ENCODE data around the gene NFIA. TPM values are rescaled to one million over a fixed set of nuclear protein-coding genes. Genes with fewer than 3 reads are reported as not detected.

NFIA gene
- total and polyA plus RNA-seq, 4 experiments from 2014 or later = 5.1 to 7.3 (median 6.7) TPM

- intact Hi-C loops (cut with micrococcal nuclease) = no loop called here
- ChIA-PET POLR2A (ENCODE audit: partially characterized antibody) (no interaction called here), CTCF (ENCODE audit: partially characterized antibody) (no interaction called here)
- no peaks in the 10 kb centered on the region for H3K27me3 ChIP-seq (ENCODE audit: insufficient read depth, low read length)
- Mint-ChIP-seq H3K4me1 (peaks cover 0 to 3% (median 0%) of the 10 kb centered on the region in 4 donors), H3K4me3 (no peak overlapping the region), H3K27ac (no peak overlapping the region), H3K36me3 (peaks cover 0 to 4% of the 10 kb centered on the region in 2 donors), H3K9me3 (peaks cover 0 to 2% (median 0%) of the 10 kb centered on the region in 8 donors), H3K27me3 (no peaks in the 10 kb centered on the region)
- H3K4me1 ChIP-seq (ENCODE audit: insufficient read depth, low read length) = no peaks in the 10 kb centered on the region
- DNase-seq = no peak
- no peaks in the 10 kb centered on the region for H3K36me3 ChIP-seq (ENCODE audit: insufficient read depth, low read length)
- H3K27ac ChIP-seq (ENCODE audit: low read depth, low read length) = no peak overlapping the region
- H3K9me3 ChIP-seq (ENCODE audit: control insufficient read depth in 1 of 2, low read length in 2 of 2) = no peaks in the 10 kb centered on the region
- H3K4me3 ChIP-seq (ENCODE audit: low read length in 2 of 2) = no peak overlapping the region
Observed at GRCh38 chr1:61330571-61330970, 248.2 kb downstream of the NFIA start.

GRCh38 chr1:61332196-61332753 lies 249.9 kb downstream of the NFIA start:
- intact Hi-C loops (cut with micrococcal nuclease) = no loop called here
- no peak for DNase-seq
- Histone ChIP-seq H3K4me3 (ENCODE audit: low read length in 2 of 2) (no peak overlapping the region), H3K9me3 (ENCODE audit: control insufficient read depth in 1 of 2, low read length in 2 of 2) (no peaks in the 10 kb centered on the region), H3K4me1 (ENCODE audit: insufficient read depth, low read length) (no peaks in the 10 kb centered on the region), H3K27ac (ENCODE audit: low read depth, low read length) (no peak overlapping the region), H3K36me3 (ENCODE audit: insufficient read depth, low read length) (no peaks in the 10 kb centered on the region), H3K27me3 (ENCODE audit: insufficient read depth, low read length) (no peaks in the 10 kb centered on the region)
- POLR2A ChIA-PET (ENCODE audit: partially characterized antibody) = no interaction called here
- peaks cover 0 to 4% of the 10 kb centered on the region in 2 donors for H3K36me3 Mint-ChIP-seq
- peak overlapping the region in 1 of 7 donors; percentile 9 for H3K27ac Mint-ChIP-seq
- no peak overlapping the region for H3K4me3 Mint-ChIP-seq
- no peaks in the 10 kb centered on the region for H3K27me3 Mint-ChIP-seq
- peaks cover 0 to 3% (median 0%) of the 10 kb centered on the region in 4 donors for H3K4me1 Mint-ChIP-seq
- CTCF ChIA-PET (ENCODE audit: partially characterized antibody) = no interaction called here
- peaks cover 0 to 2% (median 0%) of the 10 kb centered on the region in 8 donors for H3K9me3 Mint-ChIP-seq

DNA sequence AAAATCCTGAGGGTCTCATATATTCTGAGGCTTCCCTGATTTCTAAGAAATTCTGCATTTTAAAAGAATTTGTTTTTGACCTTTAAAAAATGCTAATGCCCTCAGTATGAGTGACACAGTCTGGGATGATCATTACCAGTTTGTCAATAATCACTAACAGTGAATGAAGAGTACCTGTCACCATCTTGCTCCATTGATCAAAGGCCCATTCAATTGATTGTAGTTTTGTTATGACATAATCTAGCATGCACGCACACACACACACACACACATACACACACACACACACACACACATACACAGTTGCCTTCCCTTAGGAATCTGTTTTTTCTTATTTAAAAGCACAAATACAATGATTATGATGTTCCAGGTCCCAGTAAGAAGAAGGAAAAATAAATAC lies 250.4 kb downstream of the NFIA start:
- H3K27me3 Mint-ChIP-seq = no peaks in the 10 kb centered on the region
- no peak overlapping the region for H3K4me3 Mint-ChIP-seq
- ChIA-PET CTCF (ENCODE audit: partially characterized antibody) (no interaction called here), POLR2A (ENCODE audit: partially characterized antibody) (no interaction called here)
- Histone ChIP-seq H3K27ac (ENCODE audit: low read depth, low read length) (no peak overlapping the region), H3K4me1 (ENCODE audit: insufficient read depth, low read length) (no peaks in the 10 kb centered on the region), H3K36me3 (ENCODE audit: insufficient read depth, low read length) (no peaks in the 10 kb centered on the region), H3K4me3 (ENCODE audit: low read length in 2 of 2) (no peak overlapping the region), H3K9me3 (ENCODE audit: control insufficient read depth in 1 of 2, low read length in 2 of 2) (no peaks in the 10 kb centered on the region), H3K27me3 (ENCODE audit: insufficient read depth, low read length) (no peaks in the 10 kb centered on the region)
- peaks cover 0 to 3% (median 0%) of the 10 kb centered on the region in 4 donors for H3K4me1 Mint-ChIP-seq
- DNase-seq = no peak
- H3K27ac Mint-ChIP-seq = no peak overlapping the region
- H3K36me3 Mint-ChIP-seq = peaks cover 0 to 4% of the 10 kb centered on the region in 2 donors
- intact Hi-C loops (cut with micrococcal nuclease) = no loop called here
- H3K9me3 Mint-ChIP-seq = peaks cover 0 to 2% (median 0%) of the 10 kb centered on the region in 8 donors

- Histone ChIP-seq H3K36me3 (ENCODE audit: insufficient read depth, low read length) (no peaks in the 10 kb centered on the region), H3K27me3 (ENCODE audit: insufficient read depth, low read length) (no peaks in the 10 kb centered on the region), H3K4me3 (ENCODE audit: low read length in 2 of 2) (no peak overlapping the region), H3K27ac (ENCODE audit: low read depth, low read length) (no peak overlapping the region), H3K9me3 (ENCODE audit: control insufficient read depth in 1 of 2, low read length in 2 of 2) (no peaks in the 10 kb centered on the region), H3K4me1 (ENCODE audit: insufficient read depth, low read length) (no peaks in the 10 kb centered on the region)
- peaks cover 0 to 3% (median 0%) of the 10 kb centered on the region in 4 donors for H3K4me1 Mint-ChIP-seq
- intact Hi-C loops (cut with micrococcal nuclease) = no loop called here
- no peak overlapping the region for H3K27ac Mint-ChIP-seq
- peaks cover 0 to 4% of the 10 kb centered on the region in 2 donors for H3K36me3 Mint-ChIP-seq
- ChIA-PET POLR2A (ENCODE audit: partially characterized antibody) (no interaction called here), CTCF (ENCODE audit: partially characterized antibody) (no interaction called here)
- no peak for DNase-seq
- no peaks in the 10 kb centered on the region for H3K27me3 Mint-ChIP-seq
- no peaks in the 10 kb centered on the region for H3K9me3 Mint-ChIP-seq
- no peak overlapping the region for H3K4me3 Mint-ChIP-seq
Observed at GRCh38 chr1:61334718-61335589, 252.6 kb downstream of the NFIA start.

DNA sequence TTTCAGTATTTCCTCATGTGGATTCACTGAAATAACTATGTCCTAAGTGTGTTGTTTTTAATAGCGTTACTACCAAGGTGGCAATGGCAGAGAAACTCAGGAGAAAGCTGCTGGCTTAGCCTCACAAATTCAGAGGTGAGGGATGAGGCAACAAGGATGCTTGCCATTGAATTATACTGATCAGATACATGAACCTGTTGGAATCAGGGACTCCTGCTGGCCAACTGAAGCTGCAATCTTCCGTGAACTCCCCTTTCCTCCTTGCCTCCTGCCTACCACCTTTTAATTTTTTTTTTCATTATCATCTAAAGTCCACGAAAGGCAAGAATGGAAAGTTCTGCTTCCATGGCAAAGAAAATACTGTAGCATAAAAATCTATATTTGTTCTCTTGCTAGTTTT lies 254.7 kb downstream of the NFIA start:
- intact Hi-C loops (cut with micrococcal nuclease) = no loop called here
- Mint-ChIP-seq H3K27me3 (no peaks in the 10 kb centered on the region), H3K36me3 (peaks cover 0 to 8% of the 10 kb centered on the region in 2 donors), H3K9me3 (no peaks in the 10 kb centered on the region), H3K27ac (no peak overlapping the region), H3K4me3 (no peak overlapping the region), H3K4me1 (peaks cover 0 to 3% (median 0%) of the 10 kb centered on the region in 4 donors)
- Histone ChIP-seq H3K4me3 (ENCODE audit: low read length in 2 of 2) (no peak overlapping the region), H3K36me3 (ENCODE audit: insufficient read depth, low read length) (no peaks in the 10 kb centered on the region), H3K27ac (ENCODE audit: low read depth, low read length) (no peak overlapping the region), H3K9me3 (ENCODE audit: control insufficient read depth in 1 of 2, low read length in 2 of 2) (no peaks in the 10 kb centered on the region), H3K27me3 (ENCODE audit: insufficient read depth, low read length) (no peaks in the 10 kb centered on the region), H3K4me1 (ENCODE audit: insufficient read depth, low read length) (no peaks in the 10 kb centered on the region)
- POLR2A ChIA-PET (ENCODE audit: partially characterized antibody) = no interaction called here
- CTCF ChIA-PET (ENCODE audit: partially characterized antibody) = no interaction called here
- DNase-seq = no peak

DNA sequence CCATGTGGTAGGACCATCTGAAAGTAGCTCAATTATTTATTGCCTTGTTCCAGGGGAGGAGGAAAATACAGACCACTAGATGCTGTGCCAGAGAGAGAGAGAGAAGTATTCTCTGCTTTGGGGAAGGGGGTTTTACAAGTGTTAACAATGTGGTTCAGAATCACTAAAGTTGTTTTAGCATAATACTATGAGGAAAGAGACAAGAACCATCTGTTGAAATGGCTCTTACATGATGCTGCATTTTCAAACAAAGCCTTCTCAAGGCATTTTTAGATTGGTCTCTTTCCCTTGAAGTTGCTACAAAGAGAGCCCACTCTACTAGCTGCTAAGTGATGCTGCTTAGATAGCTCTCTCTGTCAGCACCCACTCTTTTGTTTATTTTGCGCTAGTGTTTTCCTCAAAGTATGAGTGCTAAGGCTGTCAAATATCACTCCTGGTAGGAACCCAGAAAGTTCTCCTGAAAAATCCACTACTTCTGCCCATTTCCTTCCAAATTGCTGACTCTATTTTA lies 255.1 kb downstream of the NFIA start:
- intact Hi-C loops (cut with micrococcal nuclease) = no loop called here
- no peak overlapping the region for H3K27ac Mint-ChIP-seq
- H3K4me3 Mint-ChIP-seq = no peak overlapping the region
- peaks cover 0 to 8% of the 10 kb centered on the region in 2 donors for H3K36me3 Mint-ChIP-seq
- Histone ChIP-seq H3K27ac (ENCODE audit: low read depth, low read length) (no peak overlapping the region), H3K27me3 (ENCODE audit: insufficient read depth, low read length) (no peaks in the 10 kb centered on the region), H3K4me3 (ENCODE audit: low read length in 2 of 2) (no peak overlapping the region), H3K4me1 (ENCODE audit: insufficient read depth, low read length) (no peaks in the 10 kb centered on the region), H3K36me3 (ENCODE audit: insufficient read depth, low read length) (no peaks in the 10 kb centered on the region), H3K9me3 (ENCODE audit: control insufficient read depth in 1 of 2, low read length in 2 of 2) (no peaks in the 10 kb centered on the region)
- H3K4me1 Mint-ChIP-seq = no peaks in the 10 kb centered on the region
- no peaks in the 10 kb centered on the region for H3K27me3 Mint-ChIP-seq
- ChIA-PET POLR2A (ENCODE audit: partially characterized antibody) (no interaction called here), CTCF (ENCODE audit: partially characterized antibody) (interaction anchor here (1.0 kb wide), 1 partner anchor 9 kb away, joined by 3 read pairs; no protein-coding TSS in a partner anchor)
- no peak for DNase-seq
- no peaks in the 10 kb centered on the region for H3K9me3 Mint-ChIP-seq

DNA sequence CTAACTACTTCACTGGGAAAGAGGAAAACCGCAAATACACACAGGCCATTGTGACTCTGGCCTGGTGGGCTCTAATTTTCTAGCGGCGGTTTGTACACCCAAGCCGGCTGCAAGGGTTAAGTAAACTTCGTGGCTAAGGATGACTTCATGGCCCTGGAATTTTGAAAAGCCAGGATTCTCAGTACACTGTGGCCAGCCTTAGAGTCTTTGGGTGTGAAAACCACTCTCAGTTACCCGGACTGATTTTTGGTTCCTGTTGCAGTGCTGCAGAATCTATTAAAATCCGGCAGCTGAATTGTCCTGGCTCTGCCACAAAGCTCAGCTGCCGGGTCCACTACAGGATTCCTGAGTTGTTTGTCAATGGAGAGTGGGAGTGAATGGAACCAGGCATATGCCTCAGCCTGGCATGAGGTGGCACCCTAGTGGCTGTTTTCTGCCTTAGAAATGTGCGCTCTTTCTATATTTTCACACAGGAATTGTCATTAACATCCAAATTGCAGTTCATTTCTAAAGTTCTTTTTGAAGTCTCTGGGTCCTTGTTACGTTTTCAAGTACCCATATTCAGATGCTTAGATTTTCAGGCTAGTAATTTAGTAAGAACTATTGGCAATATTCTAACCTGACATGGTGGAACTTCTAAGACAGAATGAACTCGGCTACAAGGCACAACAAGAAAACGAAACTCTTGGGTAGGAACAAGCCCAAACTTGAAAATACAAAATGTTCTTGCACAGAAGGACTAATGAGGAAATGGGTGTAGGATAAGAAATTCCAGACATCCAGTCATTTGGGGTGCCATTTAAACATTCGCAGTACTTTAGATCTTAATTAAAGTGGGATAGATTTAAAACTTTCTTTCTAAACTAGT lies 255.9 kb downstream of the NFIA start:
- intact Hi-C loops (cut with micrococcal nuclease) = no loop called here
- Histone ChIP-seq H3K9me3 (ENCODE audit: control insufficient read depth in 1 of 2, low read length in 2 of 2) (no peaks in the 10 kb centered on the region), H3K4me1 (ENCODE audit: insufficient read depth, low read length) (no peaks in the 10 kb centered on the region), H3K27me3 (ENCODE audit: insufficient read depth, low read length) (no peaks in the 10 kb centered on the region), H3K36me3 (ENCODE audit: insufficient read depth, low read length) (no peaks in the 10 kb centered on the region), H3K27ac (ENCODE audit: low read depth, low read length) (no peak overlapping the region), H3K4me3 (ENCODE audit: low read length in 2 of 2) (no peak overlapping the region)
- peak overlapping the region in 1 of 7 donors; percentile 8 for H3K27ac Mint-ChIP-seq
- no peaks in the 10 kb centered on the region for H3K27me3 Mint-ChIP-seq
- CTCF ChIA-PET (ENCODE audit: partially characterized antibody) = interaction anchor here (1.0 kb wide), 1 partner anchor 10 kb away, joined by 3 read pairs; no protein-coding TSS in a partner anchor
- H3K4me3 Mint-ChIP-seq = no peak overlapping the region
- H3K9me3 Mint-ChIP-seq = no peaks in the 10 kb centered on the region
- POLR2A ChIA-PET (ENCODE audit: partially characterized antibody) = no interaction called here
- no peak for DNase-seq
- H3K4me1 Mint-ChIP-seq = no peaks in the 10 kb centered on the region
- peaks cover 0 to 5% of the 10 kb centered on the region in 2 donors for H3K36me3 Mint-ChIP-seq

All from CD4-positive, alpha-beta memory T cell (primary cell).